Right lobe of liver (tissue), 6 donors: ENCODE measurements around the gene ALDH1B1. TPM values are rescaled to one million over a fixed set of nuclear protein-coding genes. Genes with fewer than 3 reads are reported as not detected.

Source experiments
- ATAC-seq, 4 donors: fragments of 200-7000 bp; cut with Tn5 transposase; one replicate each; pipeline ENCODE4 v1.9.1; 2020; ENCODE audit warnings: mild to moderate bottlenecking in 4 of 4, moderate library complexity in 4 of 4
- DNase-seq, 3 donors: peaks; one replicate each; pipeline ENCODE4 v3.0.0-alpha.2; 2020
- H3K27ac ChIP-seq, 3 donors: fragments of 200-600 bp; one replicate each; pipeline ENCODE4 v1.8.0; 2022
- H3K27me3 ChIP-seq, 2 donors: fragments of 200-600 bp; one replicate each; pipeline ENCODE4 v1.8.0; 2022
- H3K36me3 ChIP-seq, 4 donors: fragments of 200-600 bp; sonication (generic) in 1 of 4; one replicate each; pipeline versions ENCODE4 v1.5.1 to v1.8.0; 2017 to 2022; ENCODE audit warnings: control low read depth in 1 of 4
- H3K4me1 ChIP-seq, 4 donors: fragments of 200-600 bp; sonication (generic) in 1 of 4; one replicate each; pipeline versions ENCODE4 v1.5.1 to v1.8.0; 2017 to 2022; ENCODE audit warnings: control low read depth in 1 of 4
- H3K4me3 ChIP-seq, 3 donors: fragments of 200-600 bp; one replicate each; pipeline ENCODE4 v1.8.0; 2022
- H3K9me3 ChIP-seq, 4 donors: fragments of 200-600 bp; sonication (generic) in 1 of 4; one replicate each; pipeline versions ENCODE4 v1.5.1 to v1.8.0; 2017 to 2022; ENCODE audit warnings: control low read depth in 1 of 4
- POLR2A ChIP-seq: fragments of 450-650 bp; IDR thresholded peaks from one replicate; pipeline ENCODE4 v1.6.1; 2017; ENCODE audit warnings: antibody characterized with exemption, mild to moderate bottlenecking
- WGBS: methylation state at CpG from one replicate; pipeline ENCODE4 v1.1.6; 2018; ENCODE audit warnings: low coverage, low lambda C conversion rate; ENCODE audit not compliant: insufficient coverage; ENCODE audit errors: missing lambda C conversion rate; 5-methylcytosine and 5-hydroxymethylcytosine counted together
- intact Hi-C, 2 donors: fragments of 100-400 bp; cut with DNase I; formaldehyde crosslinking; loops; one replicate each; pipeline versions ENCODE4 v1.11.2 to v1.14.1; 2022
- total RNA-seq, 6 experiments: library from RNA; depleted of rRNA in 2 of 6; stranded (reverse); fragments of >200 nt in 2 of 6; fragmentation: NEBNext Ultra II Directional in 3 of 6; extraction: Animal tissue kit (Norgen Biotek cat#: 25700) in 3 of 6; gene quantifications; one replicate each; pipeline versions ENCODE4 v1.1.0 to v1.2.4, GENCODE V29; 2016 to 2023
- TF ChIP-seq, protein P1 (sequence below), 4 donors: fragments of 200-600 bp in 3 of 4; fragments of 450-650 bp in 1 of 4; IDR thresholded peaks; one replicate each; pipeline versions ENCODE4 v1.5.1 to v1.8.0; 2016 to 2022; ENCODE audit warnings: antibody characterized with exemption in 4 of 4, mild to moderate bottlenecking in 2 of 4
- donor health status: DM: no; HTN: yes; CAD: no.
- donor health status: DM: no; HTN: no; CAD: no.
- donor health status: DM: no; HTN: no; CAD: no.
- donor health status: DM: no; HTN: yes; CAD: no.
- donor health status: DM: no; HTN: yes; CAD: no.

Gene ALDH1B1
- total RNA-seq, 6 experiments from 2014 or later: 61.6 to 179 (median 81.8) TPM

DNA sequence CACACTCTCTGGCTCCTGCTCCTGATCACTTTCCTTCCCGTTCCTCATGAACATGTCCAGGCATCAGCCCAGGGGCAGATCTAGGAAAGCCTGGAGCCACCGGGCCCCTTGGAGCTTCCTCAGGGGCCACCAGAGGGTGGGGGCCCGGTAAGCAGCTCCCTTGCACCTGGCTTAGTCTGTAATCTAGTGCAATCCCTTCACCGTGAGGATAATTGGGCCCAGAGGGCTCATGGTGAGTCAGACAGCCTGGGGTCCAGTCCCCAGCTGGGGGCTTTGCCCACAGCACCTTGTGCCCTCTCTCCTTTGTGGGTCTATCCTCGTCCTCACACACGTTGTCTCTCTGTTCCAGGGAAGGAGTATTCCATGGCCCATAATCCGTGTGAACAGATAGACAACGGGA is 10.4 kb upstream of the ALDH1B1 start:
- Histone ChIP-seq H3K27me3 (no peaks in the 10 kb centered on the region), H3K27ac (peak overlapping the region in 2 of 3 donors; percentile 68 to 87), H3K9me3 (peaks cover 0 to 5% (median 0%) of the 10 kb centered on the region in 4 donors), H3K4me3 (no peak overlapping the region), H3K36me3 (no peaks in the 10 kb centered on the region), H3K4me1 (peaks cover 0 to 38% (median 24%) of the 10 kb centered on the region in 4 donors)
- no peak for TF ChIP-seq POLR2A
- TF ChIP-seq, protein P1, sequence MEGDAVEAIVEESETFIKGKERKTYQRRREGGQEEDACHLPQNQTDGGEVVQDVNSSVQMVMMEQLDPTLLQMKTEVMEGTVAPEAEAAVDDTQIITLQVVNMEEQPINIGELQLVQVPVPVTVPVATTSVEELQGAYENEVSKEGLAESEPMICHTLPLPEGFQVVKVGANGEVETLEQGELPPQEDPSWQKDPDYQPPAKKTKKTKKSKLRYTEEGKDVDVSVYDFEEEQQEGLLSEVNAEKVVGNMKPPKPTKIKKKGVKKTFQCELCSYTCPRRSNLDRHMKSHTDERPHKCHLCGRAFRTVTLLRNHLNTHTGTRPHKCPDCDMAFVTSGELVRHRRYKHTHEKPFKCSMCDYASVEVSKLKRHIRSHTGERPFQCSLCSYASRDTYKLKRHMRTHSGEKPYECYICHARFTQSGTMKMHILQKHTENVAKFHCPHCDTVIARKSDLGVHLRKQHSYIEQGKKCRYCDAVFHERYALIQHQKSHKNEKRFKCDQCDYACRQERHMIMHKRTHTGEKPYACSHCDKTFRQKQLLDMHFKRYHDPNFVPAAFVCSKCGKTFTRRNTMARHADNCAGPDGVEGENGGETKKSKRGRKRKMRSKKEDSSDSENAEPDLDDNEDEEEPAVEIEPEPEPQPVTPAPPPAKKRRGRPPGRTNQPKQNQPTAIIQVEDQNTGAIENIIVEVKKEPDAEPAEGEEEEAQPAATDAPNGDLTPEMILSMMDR (IDR thresholded peaks at IDR 0.05): no peak
- WGBS: 80% methylated on average over 1 of the region's 8 CpGs
- no peak for ATAC-seq
- peak in 1 of 3 donors; percentile 44 for DNase-seq
- intact Hi-C loops: no loop called here

DNA sequence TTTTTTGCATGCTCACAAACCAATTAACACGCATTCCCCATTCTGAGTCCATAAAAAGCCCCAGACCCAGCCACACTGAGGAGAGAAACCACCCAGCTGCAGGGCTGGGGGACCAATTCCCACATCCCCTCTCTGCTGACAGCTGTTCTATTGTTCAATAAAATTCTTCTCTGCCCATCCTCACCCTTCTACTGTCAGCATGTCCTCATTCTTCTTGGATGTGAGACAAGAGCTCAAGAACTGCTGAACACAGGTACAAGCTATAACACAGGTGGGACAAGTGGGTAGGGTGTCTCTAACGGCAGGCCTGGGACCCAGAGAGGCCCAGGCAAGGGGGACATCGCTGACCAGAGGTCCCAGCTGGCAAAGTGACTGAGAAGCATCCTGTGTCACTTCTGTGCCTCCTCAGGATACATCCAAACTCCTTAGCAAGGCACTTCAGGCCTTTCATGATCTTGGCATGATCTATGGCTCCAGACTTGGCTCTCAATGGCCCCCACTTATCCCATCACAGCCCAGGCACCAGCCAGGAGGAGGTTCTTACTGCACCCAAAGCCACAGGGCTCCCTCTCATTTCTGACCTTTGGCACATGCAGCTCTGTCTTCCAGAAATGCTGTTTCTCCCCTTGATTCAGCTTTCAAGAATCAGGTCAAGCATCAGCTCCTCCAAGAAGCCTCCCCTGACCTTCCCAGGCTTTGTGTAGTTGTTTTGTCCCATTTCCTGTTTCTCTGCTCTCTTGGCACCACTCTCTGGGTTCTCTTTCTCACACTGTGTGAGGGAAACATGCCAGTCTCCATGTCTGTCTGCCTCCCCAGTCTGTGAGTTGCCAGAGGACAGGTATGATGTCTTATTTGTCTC is 7.3 kb upstream of the ALDH1B1 start:
- H3K27me3 ChIP-seq: no peaks in the 10 kb centered on the region
- H3K4me3 ChIP-seq: no peak overlapping the region
- H3K36me3 ChIP-seq: no peaks in the 10 kb centered on the region
- peaks cover 0 to 5% (median 0%) of the 10 kb centered on the region in 4 donors for H3K9me3 ChIP-seq
- no peak for ATAC-seq
- 67% methylated on average over 3 of the region's 3 CpGs for WGBS
- DNase-seq: no peak
- peaks cover 0 to 67% (median 45%) of the 10 kb centered on the region in 4 donors for H3K4me1 ChIP-seq
- no peak for TF ChIP-seq POLR2A
- TF ChIP-seq, protein P1 (IDR thresholded peaks at IDR 0.05): no peak
- intact Hi-C loops: no loop called here
- H3K27ac ChIP-seq: peak overlapping the region in 2 of 3 donors; percentile 48 to 79

DNA sequence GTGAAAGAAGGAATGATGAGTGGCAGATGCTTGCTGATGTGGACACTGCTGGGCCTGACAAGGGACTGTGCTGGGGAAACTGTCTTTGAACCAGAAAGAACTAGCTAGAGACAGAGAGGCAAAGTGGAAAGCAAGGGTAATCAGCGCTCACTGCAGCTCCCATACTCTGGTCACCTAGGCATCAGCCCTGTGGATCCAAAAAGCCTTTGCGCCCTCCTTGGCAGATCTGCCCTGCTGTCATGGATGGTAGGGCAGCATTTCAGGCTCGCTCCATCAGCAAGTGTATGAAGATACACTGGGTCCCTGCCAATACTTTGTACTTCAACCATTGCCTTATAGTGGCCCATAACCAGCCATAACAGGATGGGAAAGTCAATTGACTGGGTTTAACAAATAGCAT is 6.6 kb upstream of the ALDH1B1 start:
- Histone ChIP-seq H3K27ac (peak overlapping the region; percentile 48 to 79 (median 64)), H3K4me1 (peaks cover 0 to 67% (median 45%) of the 10 kb centered on the region in 4 donors), H3K4me3 (no peak overlapping the region), H3K9me3 (peaks cover 0 to 5% (median 0%) of the 10 kb centered on the region in 4 donors), H3K36me3 (no peaks in the 10 kb centered on the region), H3K27me3 (no peaks in the 10 kb centered on the region)
- intact Hi-C loops: no loop called here
- TF ChIP-seq, protein P1 (IDR thresholded peaks at IDR 0.05): no peak
- no peak for TF ChIP-seq POLR2A
- 80% methylated on average over 3 of the region's 3 CpGs for WGBS
- ATAC-seq (peak in 3 of 4 donors; percentile 0 to 9 (median 1)), DNase-seq (peak in 1 of 3 donors; percentile 55)

DNA sequence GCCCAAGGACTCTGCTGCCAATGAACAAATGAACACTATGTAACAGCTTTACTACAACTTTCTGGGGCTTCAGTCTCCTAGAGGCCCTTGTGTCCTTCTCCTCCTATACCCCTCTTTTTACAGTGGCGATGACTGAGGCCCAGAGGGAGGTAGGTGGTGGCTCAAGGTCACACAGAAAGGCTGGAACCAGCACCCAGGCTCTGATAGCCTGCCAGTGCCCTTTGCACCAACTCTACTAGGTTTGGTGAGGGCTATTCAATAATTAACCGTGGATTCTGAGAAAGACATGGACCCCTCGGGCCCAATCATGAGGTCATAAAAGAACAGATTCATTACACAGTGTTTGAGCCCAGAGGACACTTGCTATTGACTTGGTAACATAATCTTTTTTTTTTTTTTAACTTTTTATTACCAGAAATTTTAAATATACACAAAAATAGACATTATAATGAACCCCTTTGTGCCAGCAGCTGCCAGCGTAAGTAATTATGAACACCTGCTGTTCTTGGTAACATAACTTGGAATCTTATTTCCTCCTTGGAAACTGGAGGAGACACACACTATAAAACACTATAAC is 6.1 kb upstream of the ALDH1B1 start:
- Histone ChIP-seq H3K36me3 (no peaks in the 10 kb centered on the region), H3K27ac (peak overlapping the region; percentile 64 to 86 (median 79)), H3K4me3 (no peak overlapping the region), H3K9me3 (peaks cover 0 to 5% (median 0%) of the 10 kb centered on the region in 4 donors), H3K4me1 (peaks cover 0 to 68% (median 46%) of the 10 kb centered on the region in 4 donors), H3K27me3 (no peaks in the 10 kb centered on the region)
- intact Hi-C loops: no loop called here
- WGBS: 23% methylated on average over 4 of the region's 4 CpGs
- TF ChIP-seq, protein P1 (IDR thresholded peaks at IDR 0.05): no peak
- peak; percentile 27 for TF ChIP-seq POLR2A
- ATAC-seq: peak; percentile 70 to 90 (median 82)
- peak; percentile 70 to 84 (median 78) for DNase-seq
